ENCODE data around the gene GID8.

DNA sequence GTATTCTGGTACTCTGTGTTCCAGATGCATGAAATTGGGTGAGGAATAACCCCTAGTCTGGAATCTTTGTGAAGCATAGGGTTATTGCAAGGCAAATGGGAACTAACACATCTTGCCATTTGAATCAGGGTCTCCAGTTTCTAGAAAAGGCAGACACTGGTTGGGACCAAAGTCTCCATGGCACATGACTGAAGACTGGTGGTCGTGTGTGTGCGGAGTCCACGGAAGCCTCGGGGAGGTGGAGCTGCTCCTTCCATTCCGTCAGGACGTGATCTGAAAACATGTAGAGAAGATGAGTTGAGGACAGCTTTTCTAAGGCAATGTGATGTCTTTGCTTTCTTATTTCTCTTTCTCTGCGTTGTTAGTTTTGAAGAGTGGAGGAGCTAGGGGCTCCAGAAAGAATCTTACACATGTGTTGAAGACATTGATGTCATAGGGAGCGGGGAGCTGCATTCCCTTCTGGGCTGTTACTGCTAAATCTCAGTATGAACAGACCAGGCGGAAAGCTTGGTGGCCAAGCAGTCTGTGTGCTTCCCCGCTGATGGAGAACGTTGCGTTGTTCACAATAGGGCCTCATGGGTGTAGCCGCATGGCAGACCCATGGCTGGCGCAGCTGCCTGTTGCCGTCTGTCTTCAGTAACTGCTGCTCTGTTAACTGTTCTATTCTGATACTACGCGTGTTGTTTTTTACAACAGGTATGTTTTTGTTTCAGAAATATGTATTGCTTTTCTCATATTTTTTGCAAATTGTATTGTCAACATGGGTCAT is 9.8 kb downstream of the GID8 start:
- TF ChIP-seq, protein P1, sequence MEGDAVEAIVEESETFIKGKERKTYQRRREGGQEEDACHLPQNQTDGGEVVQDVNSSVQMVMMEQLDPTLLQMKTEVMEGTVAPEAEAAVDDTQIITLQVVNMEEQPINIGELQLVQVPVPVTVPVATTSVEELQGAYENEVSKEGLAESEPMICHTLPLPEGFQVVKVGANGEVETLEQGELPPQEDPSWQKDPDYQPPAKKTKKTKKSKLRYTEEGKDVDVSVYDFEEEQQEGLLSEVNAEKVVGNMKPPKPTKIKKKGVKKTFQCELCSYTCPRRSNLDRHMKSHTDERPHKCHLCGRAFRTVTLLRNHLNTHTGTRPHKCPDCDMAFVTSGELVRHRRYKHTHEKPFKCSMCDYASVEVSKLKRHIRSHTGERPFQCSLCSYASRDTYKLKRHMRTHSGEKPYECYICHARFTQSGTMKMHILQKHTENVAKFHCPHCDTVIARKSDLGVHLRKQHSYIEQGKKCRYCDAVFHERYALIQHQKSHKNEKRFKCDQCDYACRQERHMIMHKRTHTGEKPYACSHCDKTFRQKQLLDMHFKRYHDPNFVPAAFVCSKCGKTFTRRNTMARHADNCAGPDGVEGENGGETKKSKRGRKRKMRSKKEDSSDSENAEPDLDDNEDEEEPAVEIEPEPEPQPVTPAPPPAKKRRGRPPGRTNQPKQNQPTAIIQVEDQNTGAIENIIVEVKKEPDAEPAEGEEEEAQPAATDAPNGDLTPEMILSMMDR (IDR thresholded peaks at IDR 0.05) = no peak
- TF ChIP-seq POLR2A (IDR thresholded peaks at IDR 0.05) (no peak), POLR2AphosphoS5 (IDR thresholded peaks at IDR 0.05) (no peak), EP300 (IDR thresholded peaks at IDR 0.05) (no peak)
